Measurements from ENCODE around the gene PTPRN2. TPM values are rescaled to one million over a fixed set of nuclear protein-coding genes. Genes with fewer than 3 reads are reported as not detected.

The PTPRN2 gene
- polyA plus RNA-seq, 1 experiment, result 0.31 TPM

GRCh38 chr7:158595068-158595467 lies 7.4 kb upstream of the PTPRN2 start:
- ChIA-PET POLR2A (no interaction called here), CTCF (no interaction called here)
- Histone ChIP-seq H3K27me3 (ENCODE audit: control insufficient read depth, insufficient read depth, low read length) (no peaks in the 10 kb centered on the region), H3K4me3 (ENCODE audit: low read depth, low read length) (no peak overlapping the region), H3K36me3 (ENCODE audit: control insufficient read depth, insufficient read depth, low read length) (no peaks in the 10 kb centered on the region)
- DNase-seq (ENCODE audit: low read depth), result no peak
- no peak for TF ChIP-seq CTCF (IDR thresholded peaks at IDR 0.05; ENCODE audit: insufficient read depth, low read depth, low read length)

- CTCF ChIA-PET, result no interaction called here
- H3K4me3 ChIP-seq (ENCODE audit: low read depth, low read length), result no peak overlapping the region
- no peak for DNase-seq (ENCODE audit: low read depth)
- peaks cover 3% of the 10 kb centered on the region for H3K27me3 ChIP-seq (ENCODE audit: control insufficient read depth, insufficient read depth, low read length)
- POLR2A ChIA-PET, result no interaction called here
- no peaks in the 10 kb centered on the region for H3K36me3 ChIP-seq (ENCODE audit: control insufficient read depth, insufficient read depth, low read length)
- TF ChIP-seq CTCF (IDR thresholded peaks at IDR 0.05; ENCODE audit: insufficient read depth, low read depth, low read length), result no peak
Observed at GRCh38 chr7:158592541-158592940, 4.9 kb upstream of the PTPRN2 start.

- Histone ChIP-seq H3K36me3 (ENCODE audit: control insufficient read depth, insufficient read depth, low read length) (no peaks in the 10 kb centered on the region), H3K27me3 (ENCODE audit: control insufficient read depth, insufficient read depth, low read length) (peaks cover 3% of the 10 kb centered on the region), H3K4me3 (ENCODE audit: low read depth, low read length) (no peak overlapping the region)
- POLR2A ChIA-PET, result no interaction called here
- no peak for TF ChIP-seq CTCF (IDR thresholded peaks at IDR 0.05; ENCODE audit: insufficient read depth, low read depth, low read length)
- no peak for DNase-seq (ENCODE audit: low read depth)
- CTCF ChIA-PET, result no interaction called here
Observed at GRCh38 chr7:158591944-158592343, 4.3 kb upstream of the PTPRN2 start.

- Histone ChIP-seq H3K36me3 (ENCODE audit: control insufficient read depth, insufficient read depth, low read length) (no peaks in the 10 kb centered on the region), H3K4me3 (ENCODE audit: low read depth, low read length) (no peak overlapping the region), H3K27me3 (ENCODE audit: control insufficient read depth, insufficient read depth, low read length) (peaks cover 10% of the 10 kb centered on the region)
- TF ChIP-seq CTCF (IDR thresholded peaks at IDR 0.05; ENCODE audit: insufficient read depth, low read depth, low read length), result no peak
- DNase-seq (ENCODE audit: low read depth), result no peak
- POLR2A ChIA-PET, result no interaction called here
- CTCF ChIA-PET, result no interaction called here
Observed at GRCh38 chr7:158590181-158590530, 2.5 kb upstream of the PTPRN2 start.

- ChIA-PET CTCF (no interaction called here), POLR2A (no interaction called here)
- Histone ChIP-seq H3K4me3 (ENCODE audit: low read depth, low read length) (no peak overlapping the region), H3K27me3 (ENCODE audit: control insufficient read depth, insufficient read depth, low read length) (peaks cover 10% of the 10 kb centered on the region), H3K36me3 (ENCODE audit: control insufficient read depth, insufficient read depth, low read length) (no peaks in the 10 kb centered on the region)
- no peak for DNase-seq (ENCODE audit: low read depth)
- TF ChIP-seq CTCF (IDR thresholded peaks at IDR 0.05; ENCODE audit: insufficient read depth, low read depth, low read length), result no peak
Observed at GRCh38 chr7:158589653-158590052, 2.0 kb upstream of the PTPRN2 start.

All from BJ (cell line).